IPS-NIHi7 (cell line): ENCODE measurements around the gene GALNT2.
A peak's percentile ranks its signal among the peaks of the same experiment; 100 is the strongest.

Experiments used
- DNase-seq: peaks from one replicate; pipeline ENCODE4 v3.0.0; 2012; ENCODE audit warnings: mixed read lengths; ENCODE audit errors: extremely low spot score

Gene GALNT2

GRCh38 chr1:230277201-230278025, 210.4 kb downstream of the GALNT2 start:
- peak; percentile 83 for DNase-seq

- no peak for DNase-seq
These were observed 211.3 kb downstream of the GALNT2 start for GRCh38 chr1:230278376-230278775.

- DNase-seq = no peak
These were observed 212.0 kb downstream of the GALNT2 start for GRCh38 chr1:230278871-230279582.

GRCh38 chr1:230279583-230279945, 212.5 kb downstream of the GALNT2 start:
- DNase-seq = no peak

GRCh38 chr1:230280054-230280795, 213.2 kb downstream of the GALNT2 start:
- no peak for DNase-seq

GRCh38 chr1:230280906-230281413, 213.9 kb downstream of the GALNT2 start:
- DNase-seq = no peak

- DNase-seq = no peak
These were observed 214.5 kb downstream of the GALNT2 start for GRCh38 chr1:230281556-230281955.

GRCh38 chr1:230282157-230282556, 215.1 kb downstream of the GALNT2 start:
- DNase-seq = no peak

- no peak for DNase-seq
These were observed 216.6 kb downstream of the GALNT2 start for GRCh38 chr1:230283678-230284077.

- no peak for DNase-seq
These were observed 217.9 kb downstream of the GALNT2 start for GRCh38 chr1:230284891-230285290.

- no peak for DNase-seq
These were observed 218.3 kb downstream of the GALNT2 start for GRCh38 chr1:230285351-230285750.

GRCh38 chr1:230286166-230286889, 219.3 kb downstream of the GALNT2 start:
- DNase-seq = no peak

- DNase-seq = no peak
These were observed 219.8 kb downstream of the GALNT2 start for GRCh38 chr1:230286890-230287269.

GRCh38 chr1:230287674-230288315, 220.8 kb downstream of the GALNT2 start:
- no peak for DNase-seq

- no peak for DNase-seq
These were observed 221.8 kb downstream of the GALNT2 start for GRCh38 chr1:230288641-230289349.

GRCh38 chr1:230289350-230289644, 222.3 kb downstream of the GALNT2 start:
- no peak for DNase-seq

- no peak for DNase-seq
These were observed 224.9 kb downstream of the GALNT2 start for GRCh38 chr1:230291731-230292620.

GRCh38 chr1:230292689-230293389, 225.8 kb downstream of the GALNT2 start:
- no peak for DNase-seq

- DNase-seq = no peak
These were observed 226.3 kb downstream of the GALNT2 start for GRCh38 chr1:230293390-230293700.
